ENCODE data around the gene GPR37L1. TPM values are rescaled to one million over a fixed set of nuclear protein-coding genes. Genes with fewer than 3 reads are reported as not detected.

GPR37L1 gene
- total and polyA plus RNA-seq, 2 of the 8 experiments (the other 6 are each of a cell fraction or from before 2014, with no cell fraction given) = 0.13 to 0.23 TPM

DNA sequence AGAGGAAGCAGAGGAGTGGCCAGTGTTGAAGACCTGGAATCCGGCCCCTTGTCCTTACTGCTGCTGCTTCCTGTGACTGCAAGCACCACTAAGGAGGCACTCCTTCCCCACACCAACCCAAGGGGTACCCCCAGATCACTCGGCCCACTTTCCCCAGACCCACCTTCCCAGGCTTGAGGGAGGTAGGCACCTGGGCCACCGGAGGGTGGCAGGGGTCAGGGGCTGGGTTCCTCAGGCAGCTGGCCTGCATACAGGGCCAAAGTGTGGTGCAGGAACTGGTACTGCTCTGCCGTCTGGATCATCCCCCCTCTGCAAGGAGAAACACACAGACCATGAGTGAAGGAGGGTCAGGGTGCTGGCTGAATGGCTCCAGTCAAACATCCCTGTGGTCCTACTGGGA lies 25.7 kb downstream of the GPR37L1 start:
- Histone ChIP-seq H3K9ac (replicated peaks in 1 of 4; ENCODE audit: extremely low read depth in 1 of 4, low read depth in 3 of 4, low read length in 3 of 4) (no peak overlapping the region), H4K8ac (ENCODE audit: extremely low read depth, insufficient read depth, low read length) (no peak overlapping the region), H2BK5ac (ENCODE audit: low read depth, low read length) (no peak overlapping the region), H3K79me1 (ENCODE audit: low read depth, low read length) (no peaks in the 10 kb centered on the region; the same call in 1 of the 2 replicates), H3K14ac (ENCODE audit: insufficient read length) (no peak overlapping the region), H3K4me1 (replicated peaks in 1 of 4; ENCODE audit: control insufficient read depth in 3 of 4, insufficient read depth in 4 of 4, low read length in 3 of 4) (peaks cover 3 to 8% (median 5%) of the 10 kb centered on the region in 4 experiments; a peak in 6 of 7 replicates), H2BK15ac (ENCODE audit: low read length) (peak overlapping the region; percentile 2; the same call in 1 of the 2 replicates), H3K36me3 (ENCODE audit: control insufficient read depth in 2 of 4, insufficient read depth in 4 of 4, low read length in 3 of 4) (no peaks in the 10 kb centered on the region), H2BK120ac (replicated peaks; ENCODE audit: low read depth, low read length) (no peak overlapping the region), H3K23ac (ENCODE audit: insufficient read length) (no peak overlapping the region), H4K20me1 (replicated peaks in 1 of 2; ENCODE audit: control insufficient read depth in 1 of 2, insufficient read depth in 2 of 2, low read length in 2 of 2) (no peaks in the 10 kb centered on the region), H2AFZ (ENCODE audit: low read length) (no peak overlapping the region), H3K79me2 (ENCODE audit: control insufficient read depth in 1 of 2, insufficient read depth in 2 of 2, low read length in 2 of 2) (peaks cover 0 to 3% of the 10 kb centered on the region in 2 experiments; a peak in 2 of 4 replicates), H4K5ac (ENCODE audit: insufficient read length, low read depth, low read length) (no peak overlapping the region), H3K4ac (replicated peaks; ENCODE audit: insufficient read length, low read depth, low read length) (no peak overlapping the region), H3K9me3 (ENCODE audit: insufficient read depth in 2 of 2, low read depth in 1 of 2, low read length in 1 of 2) (no peaks in the 10 kb centered on the region), H3K27me3 (replicated peaks in 1 of 4; ENCODE audit: control insufficient read depth in 3 of 4, extremely low read depth in 1 of 4, insufficient read depth in 3 of 4, low read length in 3 of 4) (peaks cover 0 to 7% (median 2%) of the 10 kb centered on the region in 4 experiments; a peak in 3 of 7 replicates), H3K18ac (ENCODE audit: extremely low read depth, low read length) (no peak overlapping the region), H2BK12ac (ENCODE audit: low read depth, low read length) (no peak overlapping the region), H3K27ac (ENCODE audit: low read depth, low read length) (no peak overlapping the region), H4K91ac (replicated peaks; ENCODE audit: insufficient read length, low read length) (no peak overlapping the region), H2AK5ac (ENCODE audit: low read depth, low read length) (no peak overlapping the region), H3K23me2 (ENCODE audit: low read depth, low read length) (peaks cover 9% of the 10 kb centered on the region; the same call in 1 of the 2 replicates), H2BK20ac (ENCODE audit: low read length) (no peak overlapping the region), H3K56ac (replicated peaks; ENCODE audit: insufficient read length, low read depth, low read length) (no peak overlapping the region), H3K4me3 (ENCODE audit: extremely low read depth in 1 of 4, insufficient read depth in 2 of 4, low read depth in 3 of 4, low read length in 4 of 4) (no peak overlapping the region), H3K4me2 (ENCODE audit: insufficient read depth in 1 of 2, low read depth in 2 of 2, low read length in 2 of 2) (no peak overlapping the region)
- CTCF ChIA-PET (ENCODE audit: partially characterized antibody) = interaction anchor here (0.8 to 1.9 kb wide), 3 partner anchors 12 to 40 kb away, joined by 3 to 11 read pairs (median 5); no protein-coding TSS in a partner anchor
- WGBS, 2 experiments (ENCODE audit: extremely low coverage in 1 of 2, insufficient coverage in 1 of 2, insufficient read length in 1 of 2, insufficient replicate concordance in 2 of 2, low coverage in 1 of 2, low lambda C conversion rate in 2 of 2, missing lambda C conversion rate in 1 of 2) = 89% methylated on average over 4 of the region's 4 CpGs; no CpG with 5 or more reads in 1 of the 2 experiments
- TF ChIP-seq HDAC2 (IDR thresholded peaks at IDR 0.05; ENCODE audit: borderline replicate concordance in 1 of 2, low read depth in 2 of 2, low read length in 2 of 2) (no peak), GABPA (IDR thresholded peaks at IDR 0.05; ENCODE audit: borderline replicate concordance, insufficient read depth, low read length) (no peak), JUN (IDR thresholded peaks at IDR 0.05; ENCODE audit: low read depth, low read length) (no peak), TCF12 (IDR thresholded peaks at IDR 0.05; ENCODE audit: low read depth, low read length) (no peak), CTBP2 (IDR thresholded peaks at IDR 0.05; ENCODE audit: borderline replicate concordance, insufficient read depth, insufficient read length, low read length) (no peak)
- TF ChIP-seq, protein P1, sequence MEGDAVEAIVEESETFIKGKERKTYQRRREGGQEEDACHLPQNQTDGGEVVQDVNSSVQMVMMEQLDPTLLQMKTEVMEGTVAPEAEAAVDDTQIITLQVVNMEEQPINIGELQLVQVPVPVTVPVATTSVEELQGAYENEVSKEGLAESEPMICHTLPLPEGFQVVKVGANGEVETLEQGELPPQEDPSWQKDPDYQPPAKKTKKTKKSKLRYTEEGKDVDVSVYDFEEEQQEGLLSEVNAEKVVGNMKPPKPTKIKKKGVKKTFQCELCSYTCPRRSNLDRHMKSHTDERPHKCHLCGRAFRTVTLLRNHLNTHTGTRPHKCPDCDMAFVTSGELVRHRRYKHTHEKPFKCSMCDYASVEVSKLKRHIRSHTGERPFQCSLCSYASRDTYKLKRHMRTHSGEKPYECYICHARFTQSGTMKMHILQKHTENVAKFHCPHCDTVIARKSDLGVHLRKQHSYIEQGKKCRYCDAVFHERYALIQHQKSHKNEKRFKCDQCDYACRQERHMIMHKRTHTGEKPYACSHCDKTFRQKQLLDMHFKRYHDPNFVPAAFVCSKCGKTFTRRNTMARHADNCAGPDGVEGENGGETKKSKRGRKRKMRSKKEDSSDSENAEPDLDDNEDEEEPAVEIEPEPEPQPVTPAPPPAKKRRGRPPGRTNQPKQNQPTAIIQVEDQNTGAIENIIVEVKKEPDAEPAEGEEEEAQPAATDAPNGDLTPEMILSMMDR (IDR thresholded peaks at IDR 0.05; ENCODE audit: control extremely low read depth in 1 of 3, insufficient read depth in 1 of 3, low read depth in 1 of 3, low read length in 3 of 3) = no peak
- no peak for DNase-seq (ENCODE audit: low read depth in 1 of 2, low spot score in 2 of 2)
- POLR2A ChIA-PET (ENCODE audit: partially characterized antibody) = no interaction called here
- no peak for FAIRE-seq
